ENCODE measurements around the gene GAS6.

Gene GAS6

DNA sequence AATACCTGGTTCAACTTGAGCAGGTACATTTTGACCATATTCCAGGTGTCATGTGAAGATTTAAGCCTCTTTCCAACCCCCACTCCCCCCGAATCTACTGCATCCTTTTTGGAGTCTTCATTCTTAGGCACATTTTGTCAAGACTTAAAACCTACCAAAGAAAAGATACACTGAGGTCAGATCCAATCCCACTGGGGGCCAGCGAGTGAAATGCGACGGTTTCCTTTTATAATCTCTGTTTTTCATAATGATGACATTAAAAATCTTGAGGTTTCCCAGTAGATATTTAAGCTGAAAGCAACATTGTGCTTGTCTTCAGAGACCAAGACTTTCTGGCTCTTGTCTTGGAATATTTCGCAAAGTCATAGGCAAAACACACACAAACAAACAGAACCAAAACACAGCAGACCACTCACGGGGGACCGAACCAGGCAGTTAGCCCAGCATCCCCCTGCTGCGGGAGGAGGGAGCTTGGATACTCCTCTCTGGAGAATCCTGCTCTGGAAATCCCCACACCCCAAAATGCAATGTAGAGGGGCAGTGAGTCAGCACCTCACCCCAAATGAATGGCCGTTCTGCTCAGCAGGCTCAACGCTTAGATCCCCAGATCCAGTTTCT lies 506 bp upstream of the GAS6 start:
- no peak for DNase-seq

DNA sequence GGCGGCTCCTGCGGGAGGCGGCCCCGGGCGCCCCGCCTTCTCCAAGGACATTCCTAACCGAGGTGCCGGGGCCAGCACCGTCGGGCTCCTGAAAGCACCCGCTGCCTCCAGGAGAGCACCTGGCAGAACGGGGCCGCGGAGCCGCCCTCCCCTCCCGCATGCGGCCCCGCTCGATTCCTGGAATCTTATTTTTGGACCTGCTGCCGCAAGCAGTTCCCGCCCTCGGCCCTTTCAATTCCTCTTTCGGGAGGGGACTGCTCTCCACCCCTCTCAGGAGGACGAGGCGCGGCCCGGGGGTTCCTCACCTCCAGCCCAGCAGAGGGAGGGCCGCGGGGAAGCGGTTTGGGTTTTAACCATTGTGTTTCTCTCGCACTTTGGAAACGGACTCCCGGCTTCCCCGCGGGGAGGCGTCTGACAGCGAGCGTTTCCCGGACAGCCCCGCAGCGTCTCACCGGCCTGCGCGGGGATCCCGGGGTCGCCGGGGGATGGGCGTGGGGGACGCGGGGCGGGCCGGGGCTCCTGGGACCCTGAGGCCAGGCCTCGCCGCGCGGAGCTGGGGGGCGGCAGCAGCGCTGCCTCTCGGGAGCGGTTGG lies 849 bp downstream of the GAS6 start:
- DNase-seq, result no peak

DNA sequence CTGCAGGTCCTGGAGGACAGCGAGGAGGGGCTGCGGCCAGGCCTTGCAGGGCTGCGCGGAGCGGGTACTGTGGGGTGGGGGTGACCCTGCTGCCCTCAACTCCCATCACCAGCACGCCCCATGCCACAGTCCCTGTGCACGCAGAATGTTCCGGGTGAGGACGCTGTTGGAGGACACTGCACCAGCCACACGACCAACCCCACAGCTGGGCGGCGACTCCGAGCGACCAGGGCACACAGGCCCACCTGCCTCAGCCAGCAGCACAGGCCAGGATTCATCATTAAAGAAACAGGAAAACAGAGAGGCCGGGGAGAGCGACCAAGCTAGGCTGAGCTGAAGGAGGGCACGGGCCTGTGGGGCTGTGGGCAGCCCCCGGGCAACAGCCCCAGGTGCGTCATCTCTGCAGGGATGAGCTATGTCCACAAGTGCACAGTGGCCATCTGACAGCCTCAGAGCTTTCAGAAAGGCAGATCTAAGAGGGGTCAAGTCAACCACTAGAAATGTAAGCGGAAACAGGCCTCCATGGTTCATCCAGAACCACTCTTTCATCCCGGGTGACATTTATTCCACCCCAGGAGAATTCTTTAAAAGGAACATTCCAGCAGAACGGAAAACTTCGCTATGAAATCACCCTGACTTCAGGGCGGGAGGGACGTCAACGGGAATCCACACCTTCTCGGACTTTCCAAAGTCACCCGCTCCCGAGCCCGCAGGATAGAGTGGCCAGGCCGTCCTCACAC lies 1.5 kb downstream of the GAS6 start:
- DNase-seq, result no peak

DNA sequence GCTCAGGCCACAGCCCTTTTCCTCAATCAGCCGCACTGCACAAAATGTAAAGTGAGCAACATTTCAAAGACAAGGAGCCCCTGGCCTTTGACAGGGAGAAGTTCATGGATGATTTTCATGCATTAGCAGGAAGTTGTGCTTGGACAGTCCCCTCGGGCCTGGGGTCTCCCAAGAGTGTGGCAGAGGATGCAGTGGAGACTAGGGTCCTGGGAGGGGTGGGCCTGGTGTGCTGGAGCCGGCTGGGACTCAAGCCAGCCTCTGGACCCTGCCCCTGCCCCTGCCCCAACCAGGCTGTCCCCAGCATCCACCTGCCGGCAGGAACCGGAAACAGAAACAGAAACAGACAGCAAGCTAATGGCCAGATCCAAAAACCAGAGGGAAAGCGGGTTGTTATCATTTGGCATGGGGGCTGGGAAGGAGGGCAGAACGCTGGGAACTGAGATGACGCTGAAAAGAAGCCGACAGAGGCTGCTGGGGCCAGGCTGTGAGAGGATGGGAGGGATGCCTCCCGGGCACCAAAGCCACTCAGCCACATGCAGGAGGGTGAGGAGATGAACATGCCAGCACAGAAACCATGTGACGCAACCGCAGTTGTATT lies 2.3 kb downstream of the GAS6 start:
- no peak for DNase-seq

DNA sequence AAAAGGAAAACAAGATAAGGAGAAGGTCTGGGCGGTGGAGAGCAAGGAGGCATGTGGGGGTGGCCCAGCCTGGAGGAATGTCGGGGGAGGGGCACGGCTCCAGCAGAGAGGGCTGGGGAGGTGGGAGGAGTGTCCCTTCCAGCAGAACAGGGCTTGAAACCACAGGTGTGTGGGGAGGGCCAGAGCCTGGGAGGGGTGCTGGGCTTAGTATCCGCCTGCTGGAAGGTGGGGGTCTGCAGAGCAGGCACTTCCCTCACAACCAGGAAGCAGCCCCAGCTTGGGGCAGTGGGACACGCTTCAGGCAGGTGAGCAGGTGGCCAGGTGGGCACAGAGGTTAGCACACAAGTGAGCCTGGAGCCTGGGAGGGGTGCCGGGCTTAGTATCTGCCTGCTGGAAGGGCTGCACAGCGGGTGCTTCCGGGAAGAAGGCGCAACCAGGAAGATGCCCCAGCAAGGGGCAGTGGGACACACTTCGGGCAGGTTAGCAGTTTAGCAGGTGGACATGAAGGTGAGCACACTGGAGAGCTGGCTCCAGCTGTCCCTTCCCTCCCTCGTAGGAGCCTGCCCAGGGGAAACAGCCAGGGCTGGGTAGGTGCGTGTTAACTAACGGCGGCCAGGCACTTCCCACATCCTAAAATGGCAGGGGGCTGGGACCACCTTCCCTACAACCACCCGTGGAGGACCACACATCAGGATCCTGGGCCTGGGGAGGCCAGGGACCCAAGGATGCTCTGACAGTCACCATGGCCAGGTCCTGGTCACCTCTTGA lies 3.0 kb downstream of the GAS6 start:
- no peak for DNase-seq

DNA sequence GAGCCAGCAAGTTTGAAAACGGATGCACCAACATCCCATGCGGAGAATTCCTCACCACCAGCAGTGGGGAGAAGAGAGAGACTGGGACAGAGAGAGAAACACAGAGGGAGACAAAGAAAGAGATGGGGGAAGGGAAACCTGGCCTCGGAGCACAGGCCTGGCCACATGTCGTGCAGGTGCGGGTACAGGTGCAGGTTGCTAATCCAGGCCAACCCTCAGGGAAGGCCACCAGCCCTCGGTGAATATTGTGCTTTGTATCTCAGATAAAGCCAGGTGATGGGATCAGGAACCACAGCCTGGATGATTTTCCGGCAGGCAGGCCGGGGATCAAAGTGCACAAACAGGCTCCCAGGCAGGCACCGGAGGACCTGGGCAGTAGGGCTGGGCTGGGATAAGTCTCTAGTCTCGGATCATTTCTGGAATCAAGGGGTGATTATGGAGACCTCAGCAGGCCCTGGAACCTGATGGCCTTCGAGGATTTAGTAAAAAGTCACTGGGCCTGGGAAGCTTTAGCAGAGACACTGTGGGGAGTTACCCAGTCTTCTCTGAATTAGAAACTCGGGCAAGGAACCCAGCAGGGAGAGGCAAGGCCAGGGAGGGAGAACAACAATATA lies 3.7 kb downstream of the GAS6 start:
- DNase-seq, result no peak

DNA sequence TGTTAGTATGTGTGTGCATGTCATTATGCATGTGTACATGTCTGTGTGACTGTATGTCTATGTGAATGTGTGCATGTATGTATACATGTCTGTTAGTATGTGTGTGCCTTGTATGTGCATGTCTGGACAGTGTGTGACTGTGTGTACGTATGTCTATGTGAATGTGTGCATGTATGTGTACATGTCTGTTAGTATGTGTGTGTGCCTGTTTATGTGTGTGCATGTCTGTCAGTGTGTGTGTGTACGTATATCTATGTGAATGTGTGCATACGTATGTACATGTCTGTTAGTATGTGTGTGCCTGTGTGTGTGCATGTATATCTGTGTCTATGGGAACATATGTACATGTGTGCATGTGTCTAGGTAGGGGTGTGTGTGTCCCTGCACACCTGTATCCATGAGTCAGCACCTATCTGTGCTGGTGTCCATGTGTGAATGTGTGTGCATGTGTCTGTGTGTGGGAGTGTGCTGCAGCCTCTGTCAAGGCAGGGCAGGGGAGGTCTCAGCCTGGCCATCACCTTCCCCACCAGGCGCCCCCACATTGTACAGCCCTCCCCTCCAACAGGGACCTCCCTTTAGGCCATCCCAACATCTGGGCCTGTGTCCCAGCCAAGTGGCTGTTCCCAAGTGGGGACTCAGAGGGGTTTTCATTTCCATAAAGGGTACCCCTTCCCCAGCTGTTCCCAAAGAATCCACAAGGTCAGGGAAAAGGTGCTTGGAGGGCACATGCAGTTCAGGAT lies 4.4 kb downstream of the GAS6 start:
- DNase-seq, result no peak

DNA sequence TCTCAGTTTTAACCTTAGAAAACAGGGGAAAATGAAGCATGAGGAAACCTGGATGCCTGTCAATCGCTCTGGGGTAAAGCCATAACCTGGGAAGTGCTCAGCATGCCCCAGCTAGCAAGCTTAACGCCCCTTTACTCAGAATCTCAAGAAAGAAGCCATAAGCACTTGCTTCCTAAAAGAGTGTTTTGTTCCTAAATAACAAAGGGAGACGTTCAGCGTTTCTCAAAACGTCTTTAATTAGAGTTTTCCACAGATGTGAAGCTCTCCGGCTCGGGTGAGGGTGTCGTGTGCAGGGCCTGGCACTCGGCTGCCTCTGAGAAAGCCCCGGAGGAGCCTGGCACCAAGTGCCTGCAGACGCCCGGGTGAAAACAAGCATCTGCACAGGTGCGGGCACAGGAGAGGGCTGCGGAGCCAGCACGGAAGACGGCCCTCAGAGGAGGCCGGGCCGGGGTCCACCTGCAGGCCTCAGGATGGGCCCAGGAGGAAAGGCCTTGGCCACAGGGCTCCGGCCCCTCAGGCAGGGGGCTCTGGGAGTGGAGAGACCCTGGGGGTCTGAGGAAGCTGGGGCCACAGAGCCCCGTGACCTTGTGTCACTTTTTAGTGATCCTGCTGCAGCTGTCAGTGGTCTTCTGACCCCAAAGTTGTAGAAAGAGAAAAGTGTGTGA lies 6.2 kb downstream of the GAS6 start:
- no peak for DNase-seq

DNA sequence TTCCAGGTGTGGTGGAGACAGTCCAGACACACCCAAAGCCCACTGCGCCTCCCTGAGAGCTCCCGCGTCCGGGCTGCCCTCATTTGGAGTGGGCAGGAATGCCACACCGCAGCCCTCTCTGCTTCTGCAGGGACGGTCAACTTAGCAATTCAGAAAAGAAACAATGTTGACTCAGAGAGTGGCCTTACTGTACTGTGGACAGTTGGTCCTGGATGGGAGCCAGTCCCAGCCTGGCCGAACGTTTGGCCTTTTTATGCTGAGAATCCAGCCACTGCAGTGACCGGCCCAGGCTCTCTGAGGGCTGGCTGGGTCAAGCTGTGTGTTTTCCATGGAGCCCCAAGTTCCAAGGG lies 7.2 kb downstream of the GAS6 start:
- DNase-seq, result peak; percentile 32 to 48

DNA sequence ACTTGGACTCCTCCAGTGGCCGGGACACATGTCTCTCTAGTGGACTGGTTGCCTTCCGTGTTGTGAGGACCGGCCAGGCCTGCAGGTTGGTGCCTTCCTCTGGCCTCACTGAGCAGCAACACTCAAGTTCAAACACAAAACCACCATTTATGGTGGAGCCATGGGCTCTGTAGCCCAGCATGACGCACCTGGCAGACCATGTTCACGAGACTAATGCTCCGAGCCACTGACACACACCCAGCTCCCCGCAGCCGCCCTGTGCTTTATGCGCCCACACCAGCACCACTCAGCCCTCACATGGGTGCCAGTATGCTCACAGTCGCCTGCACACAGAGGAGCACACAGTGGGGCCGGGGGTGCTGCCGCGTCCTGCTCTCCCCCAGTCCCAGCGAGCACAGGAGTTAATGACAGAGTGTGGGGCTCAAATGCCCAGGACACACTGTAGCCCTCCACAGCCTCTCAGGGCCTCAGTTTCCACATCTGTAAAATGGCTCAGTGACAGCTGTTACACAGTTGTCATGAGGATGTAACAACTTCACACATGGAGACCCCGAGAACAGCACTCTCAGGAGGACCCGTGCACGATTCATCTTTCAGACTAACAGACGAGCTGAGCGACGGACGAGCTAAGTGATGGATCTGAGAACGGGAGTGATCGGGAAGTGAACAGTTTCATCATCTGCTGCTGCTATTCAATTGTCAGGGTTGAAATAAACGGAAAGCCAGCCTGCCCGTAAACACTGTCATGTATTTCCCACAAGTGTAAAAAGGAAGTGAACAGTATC lies 7.8 kb downstream of the GAS6 start:
- no peak for DNase-seq

DNA sequence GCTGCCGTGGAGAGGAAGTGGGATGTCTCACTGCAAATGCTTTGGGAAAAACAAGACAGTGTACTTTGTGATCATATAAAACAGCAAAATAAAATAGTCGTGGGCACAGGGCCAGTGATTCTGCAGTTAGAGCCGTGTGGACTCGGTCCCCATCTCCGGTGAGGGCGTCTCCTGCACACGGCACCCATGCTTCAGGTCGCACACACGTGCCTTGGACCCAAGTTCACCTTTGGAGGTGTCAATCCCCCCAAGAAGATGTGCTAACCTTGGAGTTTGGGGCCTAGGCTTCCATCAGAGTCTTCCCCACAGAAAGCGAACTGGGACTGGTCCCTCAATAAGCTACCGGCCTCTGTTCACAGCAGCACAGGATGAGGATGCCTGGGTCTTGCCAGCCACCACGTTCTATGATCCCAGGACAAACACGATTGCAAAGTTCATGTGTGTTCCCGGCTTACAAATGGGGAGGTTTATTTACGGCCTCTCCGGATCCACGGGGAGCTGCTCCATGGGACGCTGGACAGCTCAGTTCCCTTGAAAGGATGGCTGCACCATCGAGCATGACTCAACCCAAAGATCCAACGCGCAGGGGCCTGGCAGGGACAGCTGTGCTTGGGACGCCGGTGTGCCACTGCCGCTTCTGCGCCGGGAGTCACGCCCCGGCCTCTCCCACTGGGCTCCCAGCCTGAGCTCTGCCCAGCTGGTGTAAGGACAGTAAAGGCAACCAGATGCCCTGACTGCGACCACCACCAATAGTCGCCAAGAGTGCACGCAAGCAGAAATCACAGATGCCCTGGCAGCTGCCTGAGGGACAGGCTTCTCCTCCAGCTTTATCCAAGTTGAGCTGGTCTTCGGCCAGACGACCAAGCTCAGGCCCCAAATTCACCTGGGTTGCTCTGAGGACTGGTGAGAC lies 8.6 kb downstream of the GAS6 start:
- DNase-seq, result no peak

DNA sequence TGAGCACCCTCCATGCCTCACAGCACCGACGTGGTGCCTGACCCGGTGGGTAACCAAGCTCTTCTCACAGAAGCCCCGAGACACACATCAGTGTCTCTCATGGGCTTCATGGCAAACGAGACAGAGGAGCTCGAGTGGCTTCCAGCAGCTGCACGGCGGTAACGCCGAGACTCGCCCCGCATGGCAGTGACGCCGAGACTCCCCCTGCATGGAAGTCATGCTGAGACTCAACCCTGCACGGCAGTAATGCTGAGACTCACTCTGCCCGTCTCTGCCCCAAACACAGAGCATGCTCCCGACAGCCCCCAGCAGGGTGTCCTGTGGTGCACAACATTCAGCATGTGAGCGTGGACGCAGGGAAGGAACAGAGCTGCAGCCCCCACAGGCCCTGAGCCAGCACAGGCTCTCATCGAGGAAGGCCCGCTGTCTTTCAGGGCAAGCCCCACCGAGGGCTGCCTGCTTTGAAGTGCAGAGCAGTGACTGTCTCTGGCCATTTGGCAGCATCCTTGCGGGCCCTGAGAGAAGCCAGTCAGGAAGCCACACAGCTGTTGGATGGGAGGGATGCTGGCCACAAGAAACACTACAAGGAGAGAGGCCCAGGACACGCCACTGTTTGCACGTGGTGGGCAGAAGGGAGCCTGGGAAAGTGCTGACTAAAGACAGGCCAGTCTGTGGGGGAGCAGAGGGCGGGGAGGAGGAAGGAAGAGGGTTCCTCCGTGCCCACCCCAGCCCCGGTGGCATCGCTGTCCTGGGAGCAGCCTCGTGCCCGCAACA lies 9.5 kb downstream of the GAS6 start:
- no peak for DNase-seq

DNA sequence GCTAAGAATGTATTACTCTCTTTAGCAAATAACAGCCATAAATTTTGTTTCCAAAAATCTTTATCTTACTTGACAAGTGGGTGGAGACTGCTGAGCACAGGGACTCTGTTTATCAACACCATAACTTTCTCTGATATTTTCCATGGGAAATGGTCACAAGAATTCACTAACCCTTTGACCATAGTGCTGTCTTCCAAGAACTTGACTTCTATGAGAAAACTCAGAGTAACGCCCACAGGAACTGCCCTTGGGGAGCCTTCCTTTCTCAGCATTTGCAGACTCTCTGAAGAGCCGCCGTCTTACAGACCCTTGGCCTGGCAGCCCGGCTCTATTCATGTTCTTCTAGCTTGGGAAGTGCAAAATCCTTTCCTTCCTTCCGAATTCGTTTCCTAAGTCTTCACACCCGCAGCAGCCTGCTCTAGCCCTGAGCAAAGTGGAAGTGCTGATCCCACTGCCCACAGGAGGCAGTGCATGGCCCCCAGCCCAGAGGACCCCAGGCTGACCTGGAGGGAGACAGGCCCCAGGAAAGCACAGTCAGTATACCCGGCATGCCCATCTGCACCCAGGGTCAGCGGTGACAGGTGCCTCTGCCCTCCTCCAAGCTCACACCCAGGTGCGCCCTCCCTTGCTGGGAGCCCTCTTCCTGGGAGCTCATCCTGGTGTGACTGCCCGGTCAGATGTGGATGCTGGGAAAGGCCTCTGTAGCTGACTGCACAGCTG lies 10.2 kb downstream of the GAS6 start:
- DNase-seq, result peak in 1 of 2 experiments; percentile 40

DNA sequence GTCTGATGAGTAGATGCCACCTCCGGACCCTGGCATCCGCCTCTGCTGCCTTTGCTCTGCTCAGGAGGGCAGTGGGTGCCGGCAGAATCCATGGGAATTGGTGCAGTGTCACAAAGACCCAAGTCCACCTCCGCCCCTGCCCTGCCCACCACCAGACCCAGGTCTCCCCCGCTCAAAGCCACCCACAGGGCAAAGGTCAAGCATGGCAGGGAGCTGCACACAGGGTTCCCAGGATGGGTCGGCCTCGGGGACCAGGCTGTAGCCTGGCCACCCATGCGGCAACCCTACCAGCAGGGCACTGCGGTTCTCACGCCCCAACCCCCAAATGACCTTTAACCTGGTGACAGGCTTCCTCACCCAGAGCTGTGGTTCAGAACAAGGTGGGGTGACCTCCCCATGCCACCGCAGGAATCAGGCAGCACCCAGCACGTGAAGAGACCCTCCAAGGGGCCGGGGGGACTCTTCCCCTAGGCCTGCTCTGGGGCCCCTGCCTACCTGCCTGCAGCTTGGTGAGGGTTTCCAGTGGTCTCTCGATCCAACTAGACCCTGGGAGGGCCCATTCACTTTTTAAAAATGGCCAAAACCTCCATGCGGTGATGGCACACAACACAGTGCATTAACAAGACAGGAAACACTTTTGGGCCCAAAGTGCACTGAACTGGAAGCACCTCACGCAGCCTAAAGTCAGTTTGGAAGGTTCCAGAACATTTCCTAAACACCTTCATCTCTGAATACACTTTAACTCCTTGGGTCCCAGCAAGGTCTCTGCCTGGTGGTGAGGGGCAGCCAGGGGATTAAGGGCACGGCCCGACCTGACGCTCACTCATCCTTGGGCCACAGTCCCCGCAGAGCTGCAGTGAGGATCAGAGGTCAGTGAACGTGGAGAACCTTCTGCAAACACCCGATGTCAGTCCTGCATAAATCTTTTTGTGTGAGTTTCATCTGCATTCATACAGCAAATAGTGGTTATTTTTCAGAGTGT lies 11.0 kb downstream of the GAS6 start:
- DNase-seq, result no peak

DNA sequence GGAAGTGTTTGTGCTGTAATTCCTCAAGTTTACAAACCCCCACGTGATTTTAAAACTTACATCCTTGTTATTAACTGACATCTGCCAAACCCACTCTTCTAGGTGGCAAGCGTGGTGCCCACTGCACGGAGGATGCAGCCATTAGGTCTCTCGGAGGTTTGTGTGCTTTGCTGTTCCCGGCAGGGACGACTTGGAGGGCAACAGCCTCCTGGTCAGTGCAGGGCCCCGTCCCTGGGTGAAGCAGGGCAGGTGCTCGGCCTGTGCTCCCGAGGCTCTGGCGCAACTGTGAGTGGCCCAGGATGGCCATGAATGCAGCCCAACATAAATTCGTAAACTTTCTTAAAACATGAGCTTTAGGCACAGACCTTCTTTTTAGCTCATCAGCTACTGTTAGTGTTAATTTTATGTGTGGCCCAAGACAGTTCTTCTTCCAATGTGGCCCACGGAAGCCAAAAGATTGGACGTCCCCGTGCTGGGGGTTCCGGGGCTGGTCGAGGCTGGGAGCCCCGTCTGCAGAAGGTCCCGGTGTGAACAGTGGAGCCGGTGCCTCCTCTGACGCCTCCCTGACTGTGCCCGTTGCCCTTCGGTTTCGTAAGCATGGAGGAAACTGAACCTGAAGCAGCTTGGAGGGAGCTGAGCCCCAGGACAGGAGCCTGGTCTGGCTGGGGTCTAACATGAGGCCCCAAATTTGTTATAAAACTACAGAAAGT lies 11.9 kb downstream of the GAS6 start:
- DNase-seq, result no peak

DNA sequence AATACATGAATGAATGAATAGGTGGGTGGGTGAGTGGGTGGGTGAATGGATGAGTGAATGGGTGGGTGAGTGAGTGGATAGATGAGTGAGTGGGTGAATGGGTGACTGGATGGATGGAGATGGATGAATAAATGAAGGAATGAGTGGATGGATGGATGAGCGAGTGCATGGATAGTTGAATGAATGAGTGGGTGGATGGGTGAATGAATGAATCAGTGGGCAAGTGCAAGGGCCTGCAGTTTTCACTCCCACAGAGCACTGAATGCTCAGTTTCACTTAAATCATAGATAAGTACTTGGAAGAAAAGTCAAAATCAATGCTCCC lies 12.4 kb downstream of the GAS6 start:
- DNase-seq, result no peak
